ENCODE results near the gene XIST.

Gene XIST

GRCh38 chrX:73852022-73852421, 492 bp downstream of the XIST start:
- peaks cover 9% of the 10 kb centered on the region; the same call in 1 of the 2 replicates for H3K9me3 ChIP-seq (ENCODE audit: insufficient read depth, low read depth, low read length)
- WGBS = 96% methylated on average over 18 of the region's 19 CpGs
- H3K4me1 ChIP-seq (ENCODE audit: insufficient read depth, low read length) = peaks cover 4% of the 10 kb centered on the region; the same call in 1 of the 2 replicates
- H3K4me3 ChIP-seq (ENCODE audit: low read length) = no peak overlapping the region
- no peaks in the 10 kb centered on the region for H3K27me3 ChIP-seq (ENCODE audit: insufficient read depth, low read length)
- no peaks in the 10 kb centered on the region for H3K36me3 ChIP-seq (ENCODE audit: insufficient read depth, low read length)
- H3K27ac ChIP-seq (ENCODE audit: low read depth, low read length) = no peak overlapping the region
- H3K9ac ChIP-seq (ENCODE audit: low read depth, low read length) = no peak overlapping the region

GRCh38 chrX:73851014-73852009, 1.2 kb downstream of the XIST start:
- 97% methylated on average over 33 of the region's 33 CpGs for WGBS
- Histone ChIP-seq H3K36me3 (ENCODE audit: insufficient read depth, low read length) (no peaks in the 10 kb centered on the region), H3K9me3 (ENCODE audit: insufficient read depth, low read depth, low read length) (peaks cover 9% of the 10 kb centered on the region; the same call in 1 of the 2 replicates), H3K9ac (ENCODE audit: low read depth, low read length) (no peak overlapping the region), H3K4me3 (ENCODE audit: low read length) (no peak overlapping the region), H3K27me3 (ENCODE audit: insufficient read depth, low read length) (no peaks in the 10 kb centered on the region), H3K4me1 (ENCODE audit: insufficient read depth, low read length) (peaks cover 4% of the 10 kb centered on the region; the same call in 1 of the 2 replicates), H3K27ac (ENCODE audit: low read depth, low read length) (no peak overlapping the region)

DNA sequence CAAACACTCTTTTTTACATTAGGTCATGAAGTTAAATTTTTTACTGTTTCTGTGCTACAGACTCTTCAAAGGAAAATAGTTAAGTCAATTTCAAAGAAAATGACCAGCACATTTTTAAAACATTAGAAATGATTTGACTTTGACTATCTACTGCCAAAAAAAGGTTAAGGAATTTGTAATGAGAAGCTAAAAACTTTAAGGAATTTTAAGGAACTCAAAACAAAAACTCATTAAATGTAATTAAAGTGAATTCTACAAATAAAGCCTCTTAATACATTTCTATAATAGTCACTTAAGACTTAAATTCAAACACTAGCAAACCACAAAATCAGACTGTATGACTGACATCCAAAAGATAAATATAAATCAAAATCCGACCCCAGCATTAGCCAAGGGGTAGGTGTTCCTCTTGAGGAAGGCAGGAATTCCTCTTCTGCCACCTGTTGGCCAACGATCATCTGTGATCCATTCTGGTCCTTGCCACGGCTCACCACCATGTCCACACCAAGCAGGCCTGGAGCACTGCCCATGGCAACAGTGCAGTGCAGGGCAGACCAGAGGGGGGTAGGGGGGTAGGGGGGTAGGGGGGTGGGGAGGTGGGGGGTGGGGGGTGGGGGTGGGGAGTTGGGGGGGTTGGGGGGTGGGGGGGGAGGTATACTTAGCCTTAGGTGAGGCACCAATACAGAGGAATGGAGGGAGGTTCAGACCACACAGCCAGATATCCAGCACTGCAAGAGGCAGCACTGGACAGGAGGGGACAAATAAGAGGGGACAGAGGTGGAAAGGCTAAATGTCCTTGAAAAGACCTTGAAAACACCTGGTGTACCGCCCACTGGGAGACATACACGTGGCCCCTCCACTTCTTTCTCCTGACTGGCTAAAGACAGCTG, 2.1 kb downstream of the XIST start:
- WGBS = 87% methylated on average over 4 of the region's 5 CpGs
- Histone ChIP-seq H3K36me3 (ENCODE audit: insufficient read depth, low read length) (no peaks in the 10 kb centered on the region), H3K27me3 (ENCODE audit: insufficient read depth, low read length) (no peaks in the 10 kb centered on the region), H3K27ac (ENCODE audit: low read depth, low read length) (no peak overlapping the region), H3K4me3 (ENCODE audit: low read length) (no peak overlapping the region), H3K9me3 (ENCODE audit: insufficient read depth, low read depth, low read length) (peaks cover 9% of the 10 kb centered on the region; the same call in 1 of the 2 replicates), H3K4me1 (ENCODE audit: insufficient read depth, low read length) (0 out of 2 replicates have a peak, but pooled peaks cover 4% of the 10 kb centered on the region), H3K9ac (ENCODE audit: low read depth, low read length) (no peak overlapping the region)

DNA sequence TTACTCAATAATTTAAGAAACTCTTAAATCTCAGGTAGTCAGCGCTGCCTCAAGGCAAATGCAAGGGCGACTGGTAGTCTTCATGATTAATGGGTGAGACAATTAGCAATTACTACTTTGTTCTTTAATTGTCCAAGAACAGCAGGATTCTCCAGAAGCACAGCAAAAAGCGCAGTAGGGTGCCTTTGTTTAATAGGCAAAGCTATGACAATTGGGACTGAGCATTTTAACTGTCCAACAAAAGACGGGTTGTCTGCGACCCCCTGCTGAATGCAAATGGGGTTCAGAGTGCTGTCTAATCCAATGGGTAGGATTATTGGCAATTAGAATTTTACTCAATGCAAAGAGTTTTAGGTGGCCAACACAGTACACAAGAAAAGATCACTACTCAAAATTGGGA, 3.4 kb downstream of the XIST start:
- Histone ChIP-seq H3K36me3 (ENCODE audit: insufficient read depth, low read length) (no peaks in the 10 kb centered on the region), H3K4me1 (ENCODE audit: insufficient read depth, low read length) (0 out of 2 replicates have a peak, but pooled peaks cover 4% of the 10 kb centered on the region), H3K27me3 (ENCODE audit: insufficient read depth, low read length) (no peaks in the 10 kb centered on the region), H3K27ac (ENCODE audit: low read depth, low read length) (peak overlapping the region; percentile 73; the same call in 1 of the 2 replicates), H3K9me3 (ENCODE audit: insufficient read depth, low read depth, low read length) (peaks cover 9% of the 10 kb centered on the region; the same call in 1 of the 2 replicates), H3K4me3 (ENCODE audit: low read length) (no peak overlapping the region), H3K9ac (ENCODE audit: low read depth, low read length) (no peak overlapping the region)
- 89% methylated on average over 5 of the region's 5 CpGs for WGBS

GRCh38 chrX:73847991-73848390, 4.5 kb downstream of the XIST start:
- peaks cover 9% of the 10 kb centered on the region; the same call in 1 of the 2 replicates for H3K9me3 ChIP-seq (ENCODE audit: insufficient read depth, low read depth, low read length)
- H3K4me3 ChIP-seq (ENCODE audit: low read length) = no peak overlapping the region
- no peaks in the 10 kb centered on the region for H3K36me3 ChIP-seq (ENCODE audit: insufficient read depth, low read length)
- peak overlapping the region; percentile 73; the same call in 1 of the 2 replicates for H3K27ac ChIP-seq (ENCODE audit: low read depth, low read length)
- no peak overlapping the region for H3K9ac ChIP-seq (ENCODE audit: low read depth, low read length)
- 100% methylated on average over 1 of the region's 1 CpG for WGBS
- H3K27me3 ChIP-seq (ENCODE audit: insufficient read depth, low read length) = no peaks in the 10 kb centered on the region
- H3K4me1 ChIP-seq (ENCODE audit: insufficient read depth, low read length) = 0 out of 2 replicates have a peak, but pooled peaks cover 4% of the 10 kb centered on the region

DNA sequence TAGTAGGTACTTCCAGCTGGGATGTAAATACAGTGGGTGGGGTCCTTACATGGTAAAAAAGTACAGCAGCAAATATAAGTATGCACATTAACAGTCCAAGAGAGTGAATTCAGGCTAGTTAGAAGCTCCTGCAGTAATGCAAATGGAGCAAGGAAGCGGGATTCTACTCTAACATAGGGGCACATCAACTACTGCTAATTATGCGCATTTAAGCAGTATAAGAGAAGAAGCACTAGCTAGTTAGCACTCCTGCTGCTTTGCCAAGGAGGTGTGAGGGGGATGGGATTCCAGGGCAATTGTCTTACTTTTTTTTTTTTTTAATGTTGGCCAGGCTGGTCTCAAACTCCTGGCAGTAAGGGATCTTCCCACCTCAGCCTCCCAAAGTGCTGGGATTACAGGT, 5.4 kb downstream of the XIST start:
- Histone ChIP-seq H3K36me3 (ENCODE audit: insufficient read depth, low read length) (no peaks in the 10 kb centered on the region), H3K4me3 (ENCODE audit: low read length) (no peak overlapping the region), H3K9me3 (ENCODE audit: insufficient read depth, low read depth, low read length) (peaks cover 9% of the 10 kb centered on the region; the same call in 1 of the 2 replicates), H3K4me1 (ENCODE audit: insufficient read depth, low read length) (0 out of 2 replicates have a peak, but pooled peaks cover 4% of the 10 kb centered on the region), H3K27ac (ENCODE audit: low read depth, low read length) (peak overlapping the region; percentile 73; the same call in 1 of the 2 replicates), H3K27me3 (ENCODE audit: insufficient read depth, low read length) (no peaks in the 10 kb centered on the region), H3K9ac (ENCODE audit: low read depth, low read length) (no peak overlapping the region)
- 71% methylated on average over 1 of the region's 2 CpGs for WGBS

GRCh38 chrX:73842541-73843234, 9.8 kb downstream of the XIST start:
- Histone ChIP-seq H3K9me3 (ENCODE audit: insufficient read depth, low read depth, low read length) (peaks cover 2% of the 10 kb centered on the region; the same call in 1 of the 2 replicates), H3K4me1 (ENCODE audit: insufficient read depth, low read length) (no peaks in the 10 kb centered on the region), H3K27me3 (ENCODE audit: insufficient read depth, low read length) (no peaks in the 10 kb centered on the region), H3K9ac (ENCODE audit: low read depth, low read length) (no peak overlapping the region), H3K36me3 (ENCODE audit: insufficient read depth, low read length) (no peaks in the 10 kb centered on the region), H3K27ac (ENCODE audit: low read depth, low read length) (no peak overlapping the region), H3K4me3 (ENCODE audit: low read length) (no peak overlapping the region)
- WGBS = 88% methylated on average over 3 of the region's 4 CpGs

- no peaks in the 10 kb centered on the region for H3K9me3 ChIP-seq (ENCODE audit: insufficient read depth, low read depth, low read length)
- H3K4me1 ChIP-seq (ENCODE audit: insufficient read depth, low read length) = no peaks in the 10 kb centered on the region
- 94% methylated on average over 3 of the region's 5 CpGs for WGBS
- no peak overlapping the region for H3K4me3 ChIP-seq (ENCODE audit: low read length)
- no peak overlapping the region for H3K27ac ChIP-seq (ENCODE audit: low read depth, low read length)
- H3K9ac ChIP-seq (ENCODE audit: low read depth, low read length) = no peak overlapping the region
- no peaks in the 10 kb centered on the region for H3K27me3 ChIP-seq (ENCODE audit: insufficient read depth, low read length)
- no peaks in the 10 kb centered on the region for H3K36me3 ChIP-seq (ENCODE audit: insufficient read depth, low read length)
Observed at GRCh38 chrX:73841337-73841736, 11.2 kb downstream of the XIST start.

DNA sequence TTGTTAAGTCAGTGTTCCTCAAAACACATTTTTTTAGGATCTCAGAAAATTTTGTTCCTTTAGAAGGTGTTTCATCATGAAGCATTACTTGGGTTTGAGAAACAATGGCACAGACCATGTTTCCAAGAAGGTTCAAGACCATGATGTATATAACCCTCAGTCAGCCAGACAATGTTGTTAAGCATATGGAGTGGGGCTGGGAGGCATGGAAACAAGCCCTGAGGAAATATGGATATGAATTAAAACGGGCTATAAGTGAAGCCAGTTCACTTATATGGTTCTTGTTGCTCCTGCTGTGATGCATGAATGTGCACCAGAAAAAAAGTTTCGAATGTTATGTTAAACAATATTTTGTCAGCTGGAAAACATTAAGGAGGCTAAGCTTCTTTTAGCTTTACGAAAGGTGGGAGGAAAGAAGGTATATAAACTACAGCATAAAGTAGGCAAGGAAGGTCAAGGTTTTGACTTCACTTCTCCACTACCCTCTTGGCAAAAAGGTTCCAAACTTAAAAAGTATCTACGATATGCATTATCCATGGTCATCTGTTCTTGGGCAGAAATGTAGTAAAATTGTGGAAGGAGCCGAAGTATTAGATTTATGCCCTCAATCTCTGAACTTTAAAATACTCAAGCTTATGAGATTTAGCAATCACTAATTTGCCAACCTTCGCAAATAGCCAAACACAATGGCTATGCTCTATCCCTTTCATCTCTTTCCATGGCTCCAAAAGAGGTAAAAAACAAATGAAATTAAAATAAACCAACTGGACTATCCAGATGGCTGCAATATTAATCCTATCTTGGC, 12.2 kb downstream of the XIST start:
- 92% methylated on average over 3 of the region's 6 CpGs for WGBS
- Histone ChIP-seq H3K9me3 (ENCODE audit: insufficient read depth, low read depth, low read length) (no peaks in the 10 kb centered on the region), H3K36me3 (ENCODE audit: insufficient read depth, low read length) (no peaks in the 10 kb centered on the region), H3K27me3 (ENCODE audit: insufficient read depth, low read length) (no peaks in the 10 kb centered on the region), H3K27ac (ENCODE audit: low read depth, low read length) (no peak overlapping the region), H3K4me3 (ENCODE audit: low read length) (no peak overlapping the region), H3K4me1 (ENCODE audit: insufficient read depth, low read length) (no peaks in the 10 kb centered on the region), H3K9ac (ENCODE audit: low read depth, low read length) (no peak overlapping the region)

GRCh38 chrX:73839152-73839551, 13.4 kb downstream of the XIST start:
- Histone ChIP-seq H3K9me3 (ENCODE audit: insufficient read depth, low read depth, low read length) (no peaks in the 10 kb centered on the region), H3K36me3 (ENCODE audit: insufficient read depth, low read length) (no peaks in the 10 kb centered on the region), H3K27ac (ENCODE audit: low read depth, low read length) (no peak overlapping the region), H3K27me3 (ENCODE audit: insufficient read depth, low read length) (no peaks in the 10 kb centered on the region), H3K9ac (ENCODE audit: low read depth, low read length) (no peak overlapping the region), H3K4me3 (ENCODE audit: low read length) (no peak overlapping the region), H3K4me1 (ENCODE audit: insufficient read depth, low read length) (no peaks in the 10 kb centered on the region)
- 73% methylated on average over 1 of the region's 1 CpG for WGBS
